OCI-LY1 (cell line): ENCODE results near the gene NT5DC1.

Experiments used
- H2AFZ ChIP-seq: fragments of 200-600 bp; sonication (generic), shearing (Covaris generic); 2 replicates; pipeline ENCODE4 v1.6.0; 2014; ENCODE audit warnings: antibody characterized with exemption, mild to moderate bottlenecking, low read length
- H3F3A ChIP-seq: fragments of 200-600 bp; sonication (generic), shearing (Covaris generic); 2 replicates; pipeline ENCODE4 v1.6.0; 2014; ENCODE audit warnings: mild to moderate bottlenecking, antibody characterized with exemption, low read length, moderate library complexity; ENCODE audit not compliant: insufficient read depth
- H3K27ac ChIP-seq: fragments of 200-600 bp; sonication (generic); 2 replicates; pipeline ENCODE4 v1.5.1; 2014; ENCODE audit warnings: low read length, mixed run types, mild to moderate bottlenecking, low read depth; ENCODE audit not compliant: poor library complexity, severe bottlenecking
- H3K27me3 ChIP-seq: fragments of 200-600 bp; sonication (generic); 2 replicates; pipeline ENCODE4 v1.6.0; 2014; ENCODE audit warnings: antibody characterized with exemption, mild to moderate bottlenecking, low read length, moderate library complexity; ENCODE audit not compliant: insufficient read depth
- H3K36me3 ChIP-seq: fragments of 200-600 bp; sonication (generic); 2 replicates; pipeline ENCODE4 v1.6.1; 2014; ENCODE audit warnings: mild to moderate bottlenecking, antibody characterized with exemption, low read length, moderate library complexity, mixed read lengths; ENCODE audit not compliant: insufficient read depth
- H3K4me1 ChIP-seq: fragments of 200-600 bp; sonication (generic); 2 replicates; pipeline ENCODE4 v1.5.1; 2014; ENCODE audit warnings: mild to moderate bottlenecking, low read length, moderate library complexity; ENCODE audit not compliant: insufficient read depth, severe bottlenecking
- H3K4me2 ChIP-seq: fragments of 200-600 bp; sonication (generic), shearing (Covaris generic); 2 replicates; pipeline ENCODE4 v1.6.1; 2014; ENCODE audit warnings: low read length
- H3K4me3 ChIP-seq: fragments of 200-600 bp; sonication (generic); 2 replicates; pipeline ENCODE4 v1.5.1; 2014; ENCODE audit warnings: low read length, low read depth, mild to moderate bottlenecking, mixed read lengths; ENCODE audit not compliant: poor library complexity, severe bottlenecking
- H3K79me2 ChIP-seq: fragments of 200-600 bp; shearing (Covaris generic); 2 replicates; pipeline ENCODE4 v1.6.1; 2016; ENCODE audit warnings: mixed run types, low read length, mixed read lengths; ENCODE audit not compliant: insufficient read depth
- H3K9ac ChIP-seq: fragments of 200-600 bp; sonication (generic), shearing (Covaris generic); 2 replicates; pipeline ENCODE4 v1.6.1; 2014; ENCODE audit warnings: mild to moderate bottlenecking, low read length, mixed read lengths
- H3K9me2 ChIP-seq: fragments of 200-600 bp; sonication (generic), shearing (Covaris generic); 2 replicates; pipeline ENCODE4 v1.6.1; 2014; ENCODE audit warnings: low read depth, mild to moderate bottlenecking, low read length, mixed read lengths
- H3K9me3 ChIP-seq: fragments of 200-600 bp; shearing (Covaris generic); 2 replicates; pipeline ENCODE4 v1.6.1; 2014; ENCODE audit warnings: low read length, mixed read lengths
- H4K20me1 ChIP-seq: fragments of 200-600 bp; sonication (generic), shearing (Covaris generic); 2 replicates; pipeline ENCODE4 v1.6.0; 2016; ENCODE audit warnings: mild to moderate bottlenecking, low read length; ENCODE audit not compliant: insufficient read depth
- CTCF ChIP-seq: fragments of 200-600 bp; sonication (generic), shearing (Covaris generic); IDR thresholded peaks from 2 replicates; pipeline ENCODE4 v1.5.1; 2017; ENCODE audit warnings: mild to moderate bottlenecking, antibody characterized with exemption, low read length, moderate library complexity, mixed read lengths
- EZH2 ChIP-seq: fragments of 200-600 bp; sonication (generic), shearing (Covaris generic); IDR thresholded peaks from 2 replicates; pipeline ENCODE4 v1.8.0; 2017; ENCODE audit warnings: borderline replicate concordance, mixed run types, mild to moderate bottlenecking, antibody characterized with exemption, low read length, moderate library complexity, mixed read lengths

Gene NT5DC1

GRCh38 chr6:116200619-116201249 lies 100.1 kb downstream of the NT5DC1 start:
- no peaks in the 10 kb centered on the region for H4K20me1 ChIP-seq
- no peak overlapping the region for H3K4me3 ChIP-seq
- no peaks in the 10 kb centered on the region for H3K36me3 ChIP-seq
- H3K27ac ChIP-seq, result no peak overlapping the region
- no peaks in the 10 kb centered on the region for H3K9me2 ChIP-seq
- H3K9ac ChIP-seq, result no peak overlapping the region
- H3K4me1 ChIP-seq, result no peaks in the 10 kb centered on the region
- no peak overlapping the region for H2AFZ ChIP-seq
- no peak overlapping the region for H3K4me2 ChIP-seq
- H3K9me3 ChIP-seq, result no peaks in the 10 kb centered on the region
- no peaks in the 10 kb centered on the region for H3K27me3 ChIP-seq
- H3K79me2 ChIP-seq, result no peaks in the 10 kb centered on the region
- TF ChIP-seq EZH2, result no peak
- no peak for TF ChIP-seq CTCF
- H3F3A ChIP-seq, result no peaks in the 10 kb centered on the region

- Histone ChIP-seq H3K79me2 (no peaks in the 10 kb centered on the region), H3K27me3 (no peaks in the 10 kb centered on the region), H3K9ac (no peak overlapping the region), H4K20me1 (no peaks in the 10 kb centered on the region), H3F3A (no peaks in the 10 kb centered on the region), H3K36me3 (no peaks in the 10 kb centered on the region), H3K9me3 (no peaks in the 10 kb centered on the region), H3K9me2 (no peaks in the 10 kb centered on the region), H3K4me1 (no peaks in the 10 kb centered on the region), H2AFZ (no peak overlapping the region), H3K27ac (no peak overlapping the region), H3K4me2 (no peak overlapping the region), H3K4me3 (no peak overlapping the region)
- TF ChIP-seq CTCF (no peak), EZH2 (no peak)
Observed at GRCh38 chr6:116201538-116201937, 100.9 kb downstream of the NT5DC1 start.

- Histone ChIP-seq H3K9me3 (no peaks in the 10 kb centered on the region), H3K36me3 (no peaks in the 10 kb centered on the region), H3K79me2 (no peaks in the 10 kb centered on the region), H3K4me2 (no peak overlapping the region), H3K4me3 (no peak overlapping the region), H2AFZ (no peak overlapping the region), H4K20me1 (no peaks in the 10 kb centered on the region), H3K27ac (no peak overlapping the region), H3K9ac (no peak overlapping the region), H3K4me1 (no peaks in the 10 kb centered on the region), H3K9me2 (no peaks in the 10 kb centered on the region), H3F3A (no peaks in the 10 kb centered on the region), H3K27me3 (no peaks in the 10 kb centered on the region)
- TF ChIP-seq CTCF, result no peak
- TF ChIP-seq EZH2, result no peak
Observed at GRCh38 chr6:116205281-116205680, 104.6 kb downstream of the NT5DC1 start.
